Measurements from ENCODE around the gene HPGD.

GRCh38 chr4:174450786-174451125, 71.5 kb downstream of the HPGD start:
- TF ChIP-seq CHD1 (IDR thresholded peaks at IDR 0.05; ENCODE audit: low read depth, low read length) (no peak), CTCF (conservative IDR thresholded peaks at IDR 0.05; ENCODE audit: low read depth, low read length) (no peak), RAD21 (IDR thresholded peaks at IDR 0.05; ENCODE audit: low read length) (no peak), FOS (IDR thresholded peaks at IDR 0.05; ENCODE audit: low read depth, low read length) (no peak), POLR2A (IDR thresholded peaks at IDR 0.05; ENCODE audit: low read depth, low read length) (no peak), RFX5 (IDR thresholded peaks at IDR 0.05; ENCODE audit: low read depth, low read length) (no peak), CEBPB (IDR thresholded peaks at IDR 0.05; ENCODE audit: low read depth, low read length) (no peak)
- TF ChIP-seq, protein P1, sequence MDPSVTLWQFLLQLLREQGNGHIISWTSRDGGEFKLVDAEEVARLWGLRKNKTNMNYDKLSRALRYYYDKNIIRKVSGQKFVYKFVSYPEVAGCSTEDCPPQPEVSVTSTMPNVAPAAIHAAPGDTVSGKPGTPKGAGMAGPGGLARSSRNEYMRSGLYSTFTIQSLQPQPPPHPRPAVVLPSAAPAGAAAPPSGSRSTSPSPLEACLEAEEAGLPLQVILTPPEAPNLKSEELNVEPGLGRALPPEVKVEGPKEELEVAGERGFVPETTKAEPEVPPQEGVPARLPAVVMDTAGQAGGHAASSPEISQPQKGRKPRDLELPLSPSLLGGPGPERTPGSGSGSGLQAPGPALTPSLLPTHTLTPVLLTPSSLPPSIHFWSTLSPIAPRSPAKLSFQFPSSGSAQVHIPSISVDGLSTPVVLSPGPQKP (IDR thresholded peaks at IDR 0.05; ENCODE audit: borderline replicate concordance, low read depth, low read length), result no peak
- TF ChIP-seq, protein P2, sequence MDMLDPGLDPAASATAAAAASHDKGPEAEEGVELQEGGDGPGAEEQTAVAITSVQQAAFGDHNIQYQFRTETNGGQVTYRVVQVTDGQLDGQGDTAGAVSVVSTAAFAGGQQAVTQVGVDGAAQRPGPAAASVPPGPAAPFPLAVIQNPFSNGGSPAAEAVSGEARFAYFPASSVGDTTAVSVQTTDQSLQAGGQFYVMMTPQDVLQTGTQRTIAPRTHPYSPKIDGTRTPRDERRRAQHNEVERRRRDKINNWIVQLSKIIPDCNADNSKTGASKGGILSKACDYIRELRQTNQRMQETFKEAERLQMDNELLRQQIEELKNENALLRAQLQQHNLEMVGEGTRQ (IDR thresholded peaks at IDR 0.05; ENCODE audit: low read depth, low read length), result no peak
